ENCODE results near the gene ZNF234.
"Not testable (repeated sequence)": the region's sequence is repeated elsewhere in the genome, so short reads cannot be mapped to it uniquely, and the experiment has no call there.

Gene ZNF234

GRCh38 chr19:44182145-44182544 lies 40.8 kb downstream of the ZNF234 start:
- DNase-seq, result no peak

- DNase-seq, result no peak
Observed at GRCh38 chr19:44190020-44190419, 48.7 kb downstream of the ZNF234 start.

- no peak for DNase-seq
Observed at GRCh38 chr19:44192127-44192526, 50.8 kb downstream of the ZNF234 start.

GRCh38 chr19:44196772-44197171 lies 55.4 kb downstream of the ZNF234 start:
- DNase-seq, result no peak

- DNase-seq, result no peak
Observed at GRCh38 chr19:44202470-44202869, 61.1 kb downstream of the ZNF234 start.

GRCh38 chr19:44202974-44203373 lies 61.6 kb downstream of the ZNF234 start:
- DNase-seq, result no peak

DNA sequence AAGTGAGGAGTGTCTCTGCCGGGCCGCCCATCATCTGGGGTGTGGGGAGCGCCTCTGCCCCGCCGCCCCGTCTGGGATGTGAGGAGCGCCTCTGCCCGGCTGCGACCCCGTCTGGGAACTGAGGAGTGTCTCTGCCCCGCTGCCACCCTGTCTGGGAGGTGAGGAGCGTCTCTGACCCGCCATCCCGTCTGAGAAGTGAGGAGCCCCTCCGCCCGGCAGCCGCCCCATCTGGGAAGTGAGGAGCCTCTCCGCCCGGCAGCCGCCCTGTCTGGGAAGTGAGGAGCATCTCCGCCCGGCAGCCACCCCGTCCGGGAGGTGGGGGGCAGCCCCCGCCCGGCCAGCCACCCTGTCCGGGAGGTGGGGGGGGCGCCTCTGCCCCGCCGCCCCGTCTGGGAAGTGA lies 62.5 kb downstream of the ZNF234 start:
- not testable (repeated sequence) for DNase-seq

DNA sequence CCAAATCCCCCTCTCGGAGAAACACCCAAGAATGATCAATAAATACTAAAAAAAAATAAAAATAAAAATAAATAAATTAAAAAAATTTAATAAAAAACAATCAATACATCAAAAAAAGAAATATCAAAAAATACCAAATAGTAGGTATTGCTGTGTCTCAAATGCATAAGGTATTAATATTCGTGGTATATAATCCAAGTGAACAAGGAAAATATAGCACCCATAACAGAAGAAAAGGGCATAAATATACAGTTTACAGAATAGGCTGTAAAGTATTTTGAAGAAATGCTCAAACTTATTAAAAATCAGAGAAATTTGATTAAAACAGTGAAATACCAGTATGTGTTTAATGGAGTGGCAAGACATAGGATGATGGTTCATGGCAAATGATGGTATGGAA lies 63.4 kb downstream of the ZNF234 start:
- DNase-seq, result no peak

DNA sequence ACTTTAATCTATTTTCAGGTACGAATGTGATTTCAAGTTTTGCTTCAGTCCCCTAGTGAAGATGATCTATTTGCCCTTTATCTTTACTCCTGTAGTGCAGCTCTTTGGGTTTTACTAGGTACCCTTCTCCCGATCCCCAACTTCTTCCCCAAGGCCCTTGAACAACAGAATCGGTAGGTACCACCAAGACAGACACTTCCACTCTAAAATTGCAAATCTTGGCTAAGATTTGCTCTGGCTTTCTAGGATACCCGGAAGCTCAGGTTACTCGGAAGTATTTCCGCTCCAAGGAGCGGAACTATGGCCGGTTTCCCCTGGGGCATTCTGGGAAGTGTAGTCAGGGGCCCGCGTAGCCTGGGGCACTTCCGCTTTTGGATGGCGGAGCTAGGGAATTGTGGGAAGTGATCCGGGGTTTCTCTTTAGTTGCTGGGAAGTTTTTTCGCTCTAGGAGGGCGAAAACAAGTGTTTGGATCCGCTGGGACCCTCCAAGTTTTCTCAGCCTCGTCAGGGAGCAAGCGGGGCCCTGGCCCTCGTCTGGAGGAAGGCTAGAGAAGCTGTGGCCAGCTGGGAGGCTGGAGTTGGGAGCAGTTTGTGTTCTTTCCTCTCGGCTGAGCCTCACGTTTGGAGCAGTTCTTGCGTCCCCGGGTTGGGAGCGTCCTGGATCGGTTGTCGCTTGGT lies 65.9 kb downstream of the ZNF234 start:
- DNase-seq, result peak; percentile 50 to 77 (median 64)
